IMR-90 (cell line): Measurements from ENCODE around the gene LTBP4. TPM values are rescaled to one million over a fixed set of nuclear protein-coding genes. Genes with fewer than 3 reads are reported as not detected.

Source experiments
- ATAC-seq: fragments of 200-7000 bp; cut with Tn5 transposase; 2 replicates; pipeline ENCODE4 v1.9.1; 2020; ENCODE audit warnings: low read depth, mild to moderate bottlenecking, moderate library complexity
- BruUV-seq: library from RNA; stranded (reverse); fragments of 400-500 nt; replicated peaks from 2 replicates; lab custom pipeline; 2021; lab: Mats Ljungman, UMichigan
- CTCF ChIA-PET: fragments of 300-600 bp; formaldehyde crosslinking; extraction: SDS; loops from one replicate; lab custom pipeline; 2021; ENCODE audit warnings: antibody characterized with exemption; lab: Yijun Ruan, JAX
- POLR2A ChIA-PET: fragments of 300-600 bp; sonication (Branson Sonifier 250); formaldehyde crosslinking; loops from one replicate; lab custom pipeline; 2022; ENCODE audit warnings: antibody characterized with exemption; ENCODE audit not compliant: unreplicated experiment; lab: Charles Lee
- DNase-seq: peaks from one replicate; pipeline ENCODE4 v3.0.0; 2013
- H2AFZ ChIP-seq: replicated peaks from 2 replicates; pipeline ENCODE3; 2013; ENCODE audit warnings: low read length, mild to moderate bottlenecking; ENCODE audit not compliant: poor library complexity
- H2AK5ac ChIP-seq: 2 replicates; pipeline ENCODE4 v1.6.1; 2013; ENCODE audit warnings: low read depth, low read length, inconsistent platforms
- H2AK9ac ChIP-seq: replicated peaks from 2 replicates; pipeline ENCODE3; 2013; ENCODE audit warnings: mild to moderate bottlenecking, low read depth, low read length, moderate library complexity; ENCODE audit not compliant: poor library complexity
- H2BK120ac ChIP-seq: 2 replicates; pipeline ENCODE4 v1.6.1; 2013; ENCODE audit warnings: low read depth, low read length, inconsistent platforms
- H2BK15ac ChIP-seq: 3 replicates; pipeline ENCODE4 v1.6.1; 2013; ENCODE audit warnings: low read depth, low read length, inconsistent platforms
- H2BK20ac ChIP-seq: 2 replicates; pipeline ENCODE4 v1.6.1; 2013; ENCODE audit warnings: low read depth, mild to moderate bottlenecking, inconsistent platforms, low read length, moderate library complexity
- H2BK5ac ChIP-seq: 2 replicates; pipeline ENCODE4 v1.6.1; 2013; ENCODE audit warnings: mild to moderate bottlenecking, low read depth, low read length, inconsistent platforms; ENCODE audit not compliant: poor library complexity, severe bottlenecking
- H3K14ac ChIP-seq: replicated peaks from 2 replicates; pipeline ENCODE4 v1.6.1; 2013; ENCODE audit warnings: low read depth, low read length, inconsistent platforms
- H3K18ac ChIP-seq: 2 replicates; pipeline ENCODE4 v1.6.1; 2013; ENCODE audit warnings: low read depth, low read length, control low read depth
- H3K23ac ChIP-seq: 2 replicates; pipeline ENCODE4 v1.6.1; 2013; ENCODE audit warnings: low read depth, low read length, inconsistent platforms
- H3K27ac ChIP-seq: 2 replicates; pipeline ENCODE4 v1.5.1; 2013; ENCODE audit warnings: mild to moderate bottlenecking, control low read depth, low read length; ENCODE audit not compliant: insufficient read depth
- H3K27me3 ChIP-seq: 2 replicates; pipeline ENCODE4 v1.6.1; 2013; ENCODE audit warnings: low read length; ENCODE audit not compliant: control insufficient read depth, insufficient read depth
- H3K36me3 ChIP-seq: 2 replicates; pipeline ENCODE4 v1.6.1; 2013; ENCODE audit warnings: low read length, mixed read lengths; ENCODE audit not compliant: control insufficient read depth, insufficient read depth
- H3K4ac ChIP-seq: 2 replicates; pipeline ENCODE4 v1.6.1; 2013; ENCODE audit warnings: low read depth, low read length, inconsistent platforms
- H3K4me1 ChIP-seq: 2 replicates; pipeline ENCODE4 v1.6.1; 2013; ENCODE audit warnings: low read length, mixed read lengths; ENCODE audit not compliant: control insufficient read depth, insufficient read depth
- H3K4me2 ChIP-seq: 2 replicates; pipeline ENCODE4 v1.6.1; 2013; ENCODE audit warnings: low read depth, mild to moderate bottlenecking, control low read depth, low read length, moderate library complexity
- H3K4me3 ChIP-seq: 2 replicates; pipeline ENCODE4 v1.5.1; 2013; ENCODE audit warnings: low read depth, mild to moderate bottlenecking, control low read depth, low read length, moderate library complexity; ENCODE audit not compliant: insufficient read depth
- H3K56ac ChIP-seq: 2 replicates; pipeline ENCODE4 v1.6.1; 2013; ENCODE audit warnings: low read length, inconsistent platforms; ENCODE audit not compliant: insufficient read depth; ENCODE audit errors: extremely low read depth
- H3K79me1 ChIP-seq, 2 experiments: 2 replicates each; pipeline ENCODE4 v1.6.1; 2013; ENCODE audit warnings: low read length in 2 of 2, inconsistent platforms in 1 of 2, low read depth in 1 of 2
- H3K9ac ChIP-seq: 2 replicates; pipeline ENCODE4 v1.6.1; 2013; ENCODE audit warnings: low read depth, low read length, control low read depth
- H3K9me1 ChIP-seq: 2 replicates; pipeline ENCODE4 v1.6.1; 2013; ENCODE audit warnings: low read length, inconsistent platforms; ENCODE audit not compliant: insufficient read depth
- H3K9me3 ChIP-seq: 2 replicates; pipeline ENCODE4 v1.6.1; 2013; ENCODE audit warnings: low read length; ENCODE audit not compliant: control insufficient read depth, insufficient read depth
- H4K20me1 ChIP-seq: 2 replicates; pipeline ENCODE4 v1.6.1; 2013; ENCODE audit warnings: low read length, inconsistent platforms; ENCODE audit not compliant: insufficient read depth
- H4K5ac ChIP-seq: 2 replicates; pipeline ENCODE4 v1.6.1; 2013; ENCODE audit warnings: mild to moderate bottlenecking, low read depth, low read length, control low read depth
- H4K8ac ChIP-seq, 2 experiments: 2 replicates each; pipeline ENCODE4 v1.6.1; 2013; ENCODE audit warnings: low read depth in 2 of 2, low read length in 2 of 2, control low read depth in 1 of 2, inconsistent platforms in 1 of 2
- H4K91ac ChIP-seq: 2 replicates; pipeline ENCODE4 v1.6.1; 2013; ENCODE audit warnings: low read depth, low read length, inconsistent platforms; ENCODE audit not compliant: insufficient read depth
- BHLHE40 ChIP-seq: fragments of 150-350 bp; IDR thresholded peaks from 2 replicates; pipeline ENCODE4 v1.6.1; 2016; ENCODE audit warnings: mild to moderate bottlenecking, low read depth, low read length
- CEBPB ChIP-seq: IDR thresholded peaks from 2 replicates; pipeline ENCODE4 v1.6.1; 2012; ENCODE audit warnings: low read depth, low read length, improper control_type of control experiment
- CHD1 ChIP-seq: IDR thresholded peaks from 2 replicates; pipeline ENCODE4 v1.6.1; 2012; ENCODE audit warnings: low read depth, low read length, improper control_type of control experiment
- CTCF ChIP-seq: conservative IDR thresholded peaks from 2 replicates; pipeline ENCODE4 v1.5.1; 2012; ENCODE audit warnings: mild to moderate bottlenecking, low read depth, low read length, improper control_type of control experiment
- MAFK ChIP-seq: IDR thresholded peaks from 2 replicates; pipeline ENCODE4 v1.6.1; 2012; ENCODE audit warnings: low read depth, low read length, improper control_type of control experiment
- MXI1 ChIP-seq: IDR thresholded peaks from 2 replicates; pipeline ENCODE4 v1.6.1; 2012; ENCODE audit warnings: low read depth, mild to moderate bottlenecking, low read length, moderate library complexity, borderline replicate concordance
- NFE2L2 ChIP-seq: fragments of 150-350 bp; IDR thresholded peaks from 2 replicates; pipeline ENCODE4 v1.6.1; 2016; ENCODE audit warnings: low read depth, mild to moderate bottlenecking, low read length
- POLR2A ChIP-seq: IDR thresholded peaks from 2 replicates; pipeline ENCODE4 v1.6.1; 2012; ENCODE audit warnings: mild to moderate bottlenecking, low read depth, low read length
- RAD21 ChIP-seq: IDR thresholded peaks from 2 replicates; pipeline ENCODE4 v1.6.1; 2012; ENCODE audit warnings: low read length, improper control_type of control experiment
- RCOR1 ChIP-seq: IDR thresholded peaks from 2 replicates; pipeline ENCODE4 v1.6.1; 2012; ENCODE audit warnings: mild to moderate bottlenecking, low read length, improper control_type of control experiment; ENCODE audit not compliant: insufficient replicate concordance
- RFX5 ChIP-seq: IDR thresholded peaks from 2 replicates; pipeline ENCODE4 v1.8.0; 2012; ENCODE audit warnings: low read depth, mild to moderate bottlenecking, low read length, moderate library complexity
- SMC3 ChIP-seq: fragments of 150-350 bp; IDR thresholded peaks from 2 replicates; pipeline ENCODE4 v1.6.1; 2016; ENCODE audit warnings: low read depth, mild to moderate bottlenecking, antibody characterized with exemption, low read length, moderate library complexity
- WGBS, 2 experiments: methylation state at CpG; one replicate each; pipeline versions ENCODE4 v1.1.5 to v1.1.7; 2013; ENCODE audit warnings: missing lambda C conversion rate in 2 of 2; ENCODE audit not compliant: insufficient read length in 1 of 2; ENCODE audit errors: extremely low coverage in 2 of 2; 5-methylcytosine and 5-hydroxymethylcytosine counted together
- dilution Hi-C: fragments of 300-500 bp; cut with HindIII; formaldehyde crosslinking; loops from one replicate; pipeline ENCODE4 v1.14.3; 2018; ENCODE audit warnings: low sequenced_read_pairs; ENCODE audit not compliant: unreplicated experiment
- in situ Hi-C: fragments of 300-500 bp; cut with MboI; formaldehyde crosslinking; loops from 3 replicates; pipeline ENCODE4 v1.14.3; 2019; ENCODE audit warnings: low sequenced_read_pairs, inconsistent platforms, mixed read lengths
- intact Hi-C: fragments of 100-400 bp; cut with micrococcal nuclease; formaldehyde crosslinking; loops from 2 replicates; pipeline ENCODE4 v1.10.0; 2022
- polyA plus RNA-seq, 3 experiments: library from polyadenylated mRNA; depleted of rRNA; stranded (reverse); fragments of >200 nt; gene quantifications; 2 replicates each; pipeline ENCODE4 v1.2.3, GENCODE V29; 2012; ENCODE audit warnings: low replicate concordance in 1 of 3
- total RNA-seq: library from RNA; depleted of rRNA; stranded (reverse); fragments of >200 nt; gene quantifications from 2 replicates; pipeline ENCODE4 v1.2.3, GENCODE V29; 2012
- TF ChIP-seq, protein P1 (sequence below): fragments of 150-350 bp; IDR thresholded peaks from 2 replicates; pipeline ENCODE4 v1.6.1; 2017; ENCODE audit warnings: mild to moderate bottlenecking, antibody characterized with exemption, low read length, low read depth
- TF ChIP-seq, protein P2 (sequence below): fragments of 150-350 bp; IDR thresholded peaks from 2 replicates; pipeline ENCODE4 v1.6.1; 2016; ENCODE audit warnings: low read depth, mild to moderate bottlenecking, low read length, moderate library complexity, borderline replicate concordance

Gene LTBP4
- total and polyA plus RNA-seq, 2 of the 4 experiments (the other 2 are of a cell fraction), result 14.7 to 70.3 TPM

GRCh38 chr19:40607311-40608239 lies 6.4 kb downstream of the LTBP4 start:
- dilution Hi-C loops (no loop called here), in situ Hi-C loops (loop anchor here (10.0 kb wide), 1 partner anchor 303 kb away; no protein-coding TSS in a partner anchor), intact Hi-C loops (no loop called here)
- H3K4me1 ChIP-seq, result peaks cover 18% of the 10 kb centered on the region
- H3K56ac ChIP-seq, result no peak overlapping the region
- H3K9me3 ChIP-seq, result no peaks in the 10 kb centered on the region
- H4K20me1 ChIP-seq, result no peaks in the 10 kb centered on the region
- ATAC-seq, result no peak
- ChIA-PET POLR2A (no interaction called here), CTCF (no interaction called here)
- 91% methylated on average over 27 of the region's 31 CpGs; no CpG with 5 or more reads in 1 of the 2 experiments for WGBS, 2 experiments
- no peak overlapping the region for H3K4ac ChIP-seq
- no peak overlapping the region for H2BK5ac ChIP-seq
- no peak overlapping the region for H3K9ac ChIP-seq
- no peak overlapping the region for H2BK20ac ChIP-seq
- H3K14ac ChIP-seq, result no peak overlapping the region
- no peak overlapping the region for H2AK5ac ChIP-seq
- H4K91ac ChIP-seq, result no peak overlapping the region
- no peak overlapping the region for H2AFZ ChIP-seq
- H3K9me1 ChIP-seq, result peaks cover 18% of the 10 kb centered on the region
- no peak overlapping the region for H4K8ac ChIP-seq
- H2BK120ac ChIP-seq, result no peak overlapping the region
- H2BK15ac ChIP-seq, result no peak overlapping the region
- H3K27me3 ChIP-seq, result no peaks in the 10 kb centered on the region
- peak overlapping the region; percentile 49 for H2AK9ac ChIP-seq
- peaks cover 0 to 14% of the 10 kb centered on the region in 2 experiments; a peak in 1 of 4 replicates for H3K79me1 ChIP-seq
- DNase-seq, result no peak
- no TSS peak for BruUV-seq
- no peak overlapping the region for H3K4me2 ChIP-seq
- no peak overlapping the region for H3K27ac ChIP-seq
- no peak overlapping the region for H3K18ac ChIP-seq
- peaks cover 22% of the 10 kb centered on the region; the same call in 1 of the 2 replicates for H3K36me3 ChIP-seq
- H3K23ac ChIP-seq, result no peak overlapping the region
- no peak overlapping the region for H4K5ac ChIP-seq
- H3K4me3 ChIP-seq, result no peak overlapping the region
- TF ChIP-seq CHD1, result no peak
- TF ChIP-seq BHLHE40, result no peak
- no peak for TF ChIP-seq MXI1
- TF ChIP-seq, protein P1, sequence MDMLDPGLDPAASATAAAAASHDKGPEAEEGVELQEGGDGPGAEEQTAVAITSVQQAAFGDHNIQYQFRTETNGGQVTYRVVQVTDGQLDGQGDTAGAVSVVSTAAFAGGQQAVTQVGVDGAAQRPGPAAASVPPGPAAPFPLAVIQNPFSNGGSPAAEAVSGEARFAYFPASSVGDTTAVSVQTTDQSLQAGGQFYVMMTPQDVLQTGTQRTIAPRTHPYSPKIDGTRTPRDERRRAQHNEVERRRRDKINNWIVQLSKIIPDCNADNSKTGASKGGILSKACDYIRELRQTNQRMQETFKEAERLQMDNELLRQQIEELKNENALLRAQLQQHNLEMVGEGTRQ, result no peak
- TF ChIP-seq SMC3, result no peak
- TF ChIP-seq CEBPB, result no peak
- TF ChIP-seq, protein P2, sequence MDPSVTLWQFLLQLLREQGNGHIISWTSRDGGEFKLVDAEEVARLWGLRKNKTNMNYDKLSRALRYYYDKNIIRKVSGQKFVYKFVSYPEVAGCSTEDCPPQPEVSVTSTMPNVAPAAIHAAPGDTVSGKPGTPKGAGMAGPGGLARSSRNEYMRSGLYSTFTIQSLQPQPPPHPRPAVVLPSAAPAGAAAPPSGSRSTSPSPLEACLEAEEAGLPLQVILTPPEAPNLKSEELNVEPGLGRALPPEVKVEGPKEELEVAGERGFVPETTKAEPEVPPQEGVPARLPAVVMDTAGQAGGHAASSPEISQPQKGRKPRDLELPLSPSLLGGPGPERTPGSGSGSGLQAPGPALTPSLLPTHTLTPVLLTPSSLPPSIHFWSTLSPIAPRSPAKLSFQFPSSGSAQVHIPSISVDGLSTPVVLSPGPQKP, result no peak
- no peak for TF ChIP-seq NFE2L2
- TF ChIP-seq POLR2A, result no peak
- no peak for TF ChIP-seq RCOR1
- TF ChIP-seq RFX5, result no peak
- no peak for TF ChIP-seq CTCF
- no peak for TF ChIP-seq MAFK
- TF ChIP-seq RAD21, result no peak
